HepG2 (cell line): ENCODE data around the gene TMEM217. TPM values are rescaled to one million over a fixed set of nuclear protein-coding genes. Genes with fewer than 3 reads are reported as not detected.
A peak's percentile ranks its signal among the peaks of the same experiment; 100 is the strongest.

Source experiments
- ARHGAP35 ChIP-seq: sonication (generic); formaldehyde crosslinking; IDR thresholded peaks from 2 replicates; pipeline ENCODE4 v1.9.0; 2022; ENCODE audit warnings: mild to moderate bottlenecking, inconsistent platforms, moderate library complexity, missing genetic modification reagents, borderline replicate concordance
- ETV6 ChIP-seq: sonication (generic); formaldehyde crosslinking; conservative IDR thresholded peaks from 2 replicates; pipeline ENCODE4 v1.4.0; 2020; ENCODE audit warnings: missing genetic modification reagents
- HOXD1 ChIP-seq: sonication (generic); formaldehyde crosslinking; IDR thresholded peaks from 2 replicates; pipeline ENCODE4 v1.5.0; 2020; ENCODE audit warnings: missing genetic modification reagents
- JUND ChIP-seq: sonication (generic); formaldehyde crosslinking; IDR thresholded peaks from 2 replicates; pipeline ENCODE4 v1.8.0; 2022; ENCODE audit warnings: mild to moderate bottlenecking, missing genetic modification reagents
- MXI1 ChIP-seq: IDR thresholded peaks from 3 replicates; pipeline ENCODE4 v1.6.1; 2012; ENCODE audit warnings: low read depth, low read length, inconsistent platforms, borderline replicate concordance
- PAWR ChIP-seq: sonication (generic); formaldehyde crosslinking; IDR thresholded peaks from 2 replicates; pipeline ENCODE4 v1.4.0; 2020; ENCODE audit warnings: missing genetic modification reagents, mild to moderate bottlenecking, borderline replicate concordance
- ZKSCAN5 ChIP-seq: sonication (generic); formaldehyde crosslinking; IDR thresholded peaks from 2 replicates; pipeline ENCODE4 v1.5.1; 2020; ENCODE audit warnings: mild to moderate bottlenecking, missing genetic modification reagents
- ZNF501 ChIP-seq: sonication (generic); formaldehyde crosslinking; IDR thresholded peaks from 2 replicates; pipeline ENCODE4 v1.5.1; 2020; ENCODE audit warnings: mild to moderate bottlenecking, moderate library complexity, missing genetic modification reagents
- ZNF547 ChIP-seq: sonication (generic); formaldehyde crosslinking; IDR thresholded peaks from 2 replicates; pipeline ENCODE4 v1.5.1; 2020; ENCODE audit warnings: mild to moderate bottlenecking, missing genetic modification reagents
- polyA plus RNA-seq, 8 experiments: library from polyadenylated mRNA; depleted of rRNA in 3 of 8; stranded (reverse) in 7 of 8; unstranded in 1 of 8; fragments of >200 nt; fragmentation: Illumina TruSeq in 4 of 8; extraction: Trizol in 4 of 8; gene quantifications; 2 replicates each; pipeline versions ENCODE4 v1.2.1 to v1.2.3, GENCODE V29; 2011 to 2016; ENCODE audit warnings: low read depth in 4 of 8, missing spikeins in 1 of 8, mixed read lengths in 1 of 8; ENCODE audit not compliant: insufficient read depth in 1 of 8
- total RNA-seq, 5 experiments: library from RNA; depleted of rRNA; stranded (reverse); fragments of >200 nt; fragmentation: Illumina TruSeq; extraction: Trizol; gene quantifications; 2 replicates each; pipeline ENCODE4 v1.2.3, GENCODE V29; 2016; ENCODE audit warnings: low read depth in 1 of 5
- TF ChIP-seq, protein P1 (sequence below): IDR thresholded peaks from 2 replicates; pipeline ENCODE4 v1.6.1; 2016; ENCODE audit warnings: low read depth, missing genetic modification reagents, missing compliant biosample characterization
- TF ChIP-seq, protein P2 (sequence below): sonication (generic); formaldehyde crosslinking; IDR thresholded peaks from 2 replicates; pipeline ENCODE4 v1.5.0; 2020; ENCODE audit warnings: mild to moderate bottlenecking, missing genetic modification reagents, borderline replicate concordance
- TF ChIP-seq, protein P3 (sequence below): sonication (generic); formaldehyde crosslinking; IDR thresholded peaks from 2 replicates; pipeline ENCODE4 v1.4.0; 2020; ENCODE audit warnings: missing genetic modification reagents, mild to moderate bottlenecking, borderline replicate concordance
- TF ChIP-seq, protein P4 (sequence below): sonication (generic); formaldehyde crosslinking; IDR thresholded peaks from 2 replicates; pipeline ENCODE4 v1.5.1; 2020; ENCODE audit warnings: missing genetic modification reagents, mild to moderate bottlenecking, borderline replicate concordance
- TF ChIP-seq, protein P5 (sequence below): sonication (generic); formaldehyde crosslinking; IDR thresholded peaks from 2 replicates; pipeline ENCODE4 v1.8.0; 2022; ENCODE audit warnings: mild to moderate bottlenecking, missing genetic modification reagents, borderline replicate concordance

TMEM217 gene
- total and polyA plus RNA-seq, 2 of the 13 experiments (the other 11 are each of a cell fraction or from before 2014, with no cell fraction given): 2.3 to 3.4 TPM

DNA sequence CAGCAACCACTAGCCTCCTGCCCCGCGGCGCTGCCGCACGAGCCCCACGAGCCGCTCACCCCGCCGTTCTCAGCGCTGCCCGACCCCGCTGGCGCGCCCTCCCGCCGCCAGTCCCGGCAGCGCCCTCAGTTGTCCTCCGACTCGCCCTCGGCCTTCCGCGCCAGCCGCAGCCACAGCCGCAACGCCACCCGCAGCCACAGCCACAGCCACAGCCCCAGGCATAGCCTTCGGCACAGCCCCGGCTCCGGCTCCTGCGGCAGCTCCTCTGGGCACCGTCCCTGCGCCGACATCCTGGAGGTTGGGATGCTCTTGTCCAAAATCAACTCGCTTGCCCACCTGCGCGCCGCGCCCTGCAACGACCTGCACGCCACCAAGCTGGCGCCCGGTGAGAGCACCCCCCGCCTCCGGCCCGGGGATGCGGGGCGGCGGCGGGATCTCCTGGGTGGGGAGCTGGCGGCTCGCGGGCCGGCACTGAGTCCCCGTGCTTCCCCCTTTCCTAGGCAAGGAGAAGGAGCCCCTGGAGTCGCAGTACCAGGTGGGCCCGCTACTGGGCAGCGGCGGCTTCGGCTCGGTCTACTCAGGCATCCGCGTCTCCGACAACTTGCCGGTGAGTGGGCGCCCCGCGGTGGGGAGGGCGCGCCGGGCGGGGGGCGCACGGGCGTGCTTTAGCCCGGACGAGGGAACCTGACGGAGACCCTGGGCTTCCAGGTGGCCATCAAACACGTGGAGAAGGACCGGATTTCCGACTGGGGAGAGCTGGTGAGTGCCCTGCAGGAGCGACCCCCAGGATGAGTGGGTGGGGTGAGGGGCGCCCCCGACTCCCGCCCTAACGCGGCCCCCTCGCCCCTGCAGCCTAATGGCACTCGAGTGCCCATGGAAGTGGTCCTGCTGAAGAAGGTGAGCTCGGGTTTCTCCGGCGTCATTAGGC lies 87.4 kb downstream of the TMEM217 start (continued):
- TF ChIP-seq, protein P1, sequence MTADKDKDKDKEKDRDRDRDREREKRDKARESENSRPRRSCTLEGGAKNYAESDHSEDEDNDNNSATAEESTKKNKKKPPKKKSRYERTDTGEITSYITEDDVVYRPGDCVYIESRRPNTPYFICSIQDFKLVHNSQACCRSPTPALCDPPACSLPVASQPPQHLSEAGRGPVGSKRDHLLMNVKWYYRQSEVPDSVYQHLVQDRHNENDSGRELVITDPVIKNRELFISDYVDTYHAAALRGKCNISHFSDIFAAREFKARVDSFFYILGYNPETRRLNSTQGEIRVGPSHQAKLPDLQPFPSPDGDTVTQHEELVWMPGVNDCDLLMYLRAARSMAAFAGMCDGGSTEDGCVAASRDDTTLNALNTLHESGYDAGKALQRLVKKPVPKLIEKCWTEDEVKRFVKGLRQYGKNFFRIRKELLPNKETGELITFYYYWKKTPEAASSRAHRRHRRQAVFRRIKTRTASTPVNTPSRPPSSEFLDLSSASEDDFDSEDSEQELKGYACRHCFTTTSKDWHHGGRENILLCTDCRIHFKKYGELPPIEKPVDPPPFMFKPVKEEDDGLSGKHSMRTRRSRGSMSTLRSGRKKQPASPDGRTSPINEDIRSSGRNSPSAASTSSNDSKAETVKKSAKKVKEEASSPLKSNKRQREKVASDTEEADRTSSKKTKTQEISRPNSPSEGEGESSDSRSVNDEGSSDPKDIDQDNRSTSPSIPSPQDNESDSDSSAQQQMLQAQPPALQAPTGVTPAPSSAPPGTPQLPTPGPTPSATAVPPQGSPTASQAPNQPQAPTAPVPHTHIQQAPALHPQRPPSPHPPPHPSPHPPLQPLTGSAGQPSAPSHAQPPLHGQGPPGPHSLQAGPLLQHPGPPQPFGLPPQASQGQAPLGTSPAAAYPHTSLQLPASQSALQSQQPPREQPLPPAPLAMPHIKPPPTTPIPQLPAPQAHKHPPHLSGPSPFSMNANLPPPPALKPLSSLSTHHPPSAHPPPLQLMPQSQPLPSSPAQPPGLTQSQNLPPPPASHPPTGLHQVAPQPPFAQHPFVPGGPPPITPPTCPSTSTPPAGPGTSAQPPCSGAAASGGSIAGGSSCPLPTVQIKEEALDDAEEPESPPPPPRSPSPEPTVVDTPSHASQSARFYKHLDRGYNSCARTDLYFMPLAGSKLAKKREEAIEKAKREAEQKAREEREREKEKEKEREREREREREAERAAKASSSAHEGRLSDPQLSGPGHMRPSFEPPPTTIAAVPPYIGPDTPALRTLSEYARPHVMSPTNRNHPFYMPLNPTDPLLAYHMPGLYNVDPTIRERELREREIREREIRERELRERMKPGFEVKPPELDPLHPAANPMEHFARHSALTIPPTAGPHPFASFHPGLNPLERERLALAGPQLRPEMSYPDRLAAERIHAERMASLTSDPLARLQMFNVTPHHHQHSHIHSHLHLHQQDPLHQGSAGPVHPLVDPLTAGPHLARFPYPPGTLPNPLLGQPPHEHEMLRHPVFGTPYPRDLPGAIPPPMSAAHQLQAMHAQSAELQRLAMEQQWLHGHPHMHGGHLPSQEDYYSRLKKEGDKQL (CRISPR knock-in tag): 0 out of 2 replicates have a peak, but pooled peaks have one; percentile 12
- TF ChIP-seq HOXD1 (CRISPR knock-in tag) (no peak), ARHGAP35 (CRISPR knock-in tag) (no peak), MXI1 (no peak), JUND (CRISPR knock-in tag) (no peak), PAWR (CRISPR knock-in tag) (no peak), ZNF547 (CRISPR knock-in tag) (peak; percentile 46; the same call in 1 of the 2 replicates), ZNF501 (CRISPR knock-in tag) (no peak), ETV6 (no peak), ZKSCAN5 (CRISPR knock-in tag) (no peak)
- TF ChIP-seq, protein P2, sequence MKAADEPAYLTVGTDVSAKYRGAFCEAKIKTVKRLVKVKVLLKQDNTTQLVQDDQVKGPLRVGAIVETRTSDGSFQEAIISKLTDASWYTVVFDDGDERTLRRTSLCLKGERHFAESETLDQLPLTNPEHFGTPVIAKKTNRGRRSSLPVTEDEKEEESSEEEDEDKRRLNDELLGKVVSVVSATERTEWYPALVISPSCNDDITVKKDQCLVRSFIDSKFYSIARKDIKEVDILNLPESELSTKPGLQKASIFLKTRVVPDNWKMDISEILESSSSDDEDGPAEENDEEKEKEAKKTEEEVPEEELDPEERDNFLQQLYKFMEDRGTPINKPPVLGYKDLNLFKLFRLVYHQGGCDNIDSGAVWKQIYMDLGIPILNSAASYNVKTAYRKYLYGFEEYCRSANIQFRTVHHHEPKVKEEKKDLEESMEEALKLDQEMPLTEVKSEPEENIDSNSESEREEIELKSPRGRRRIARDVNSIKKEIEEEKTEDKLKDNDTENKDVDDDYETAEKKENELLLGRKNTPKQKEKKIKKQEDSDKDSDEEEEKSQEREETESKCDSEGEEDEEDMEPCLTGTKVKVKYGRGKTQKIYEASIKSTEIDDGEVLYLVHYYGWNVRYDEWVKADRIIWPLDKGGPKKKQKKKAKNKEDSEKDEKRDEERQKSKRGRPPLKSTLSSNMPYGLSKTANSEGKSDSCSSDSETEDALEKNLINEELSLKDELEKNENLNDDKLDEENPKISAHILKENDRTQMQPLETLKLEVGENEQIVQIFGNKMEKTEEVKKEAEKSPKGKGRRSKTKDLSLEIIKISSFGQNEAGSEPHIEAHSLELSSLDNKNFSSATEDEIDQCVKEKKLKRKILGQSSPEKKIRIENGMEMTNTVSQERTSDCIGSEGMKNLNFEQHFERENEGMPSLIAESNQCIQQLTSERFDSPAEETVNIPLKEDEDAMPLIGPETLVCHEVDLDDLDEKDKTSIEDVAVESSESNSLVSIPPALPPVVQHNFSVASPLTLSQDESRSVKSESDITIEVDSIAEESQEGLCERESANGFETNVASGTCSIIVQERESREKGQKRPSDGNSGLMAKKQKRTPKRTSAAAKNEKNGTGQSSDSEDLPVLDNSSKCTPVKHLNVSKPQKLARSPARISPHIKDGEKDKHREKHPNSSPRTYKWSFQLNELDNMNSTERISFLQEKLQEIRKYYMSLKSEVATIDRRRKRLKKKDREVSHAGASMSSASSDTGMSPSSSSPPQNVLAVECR (CRISPR knock-in tag): peak; percentile 67
- TF ChIP-seq, protein P3, sequence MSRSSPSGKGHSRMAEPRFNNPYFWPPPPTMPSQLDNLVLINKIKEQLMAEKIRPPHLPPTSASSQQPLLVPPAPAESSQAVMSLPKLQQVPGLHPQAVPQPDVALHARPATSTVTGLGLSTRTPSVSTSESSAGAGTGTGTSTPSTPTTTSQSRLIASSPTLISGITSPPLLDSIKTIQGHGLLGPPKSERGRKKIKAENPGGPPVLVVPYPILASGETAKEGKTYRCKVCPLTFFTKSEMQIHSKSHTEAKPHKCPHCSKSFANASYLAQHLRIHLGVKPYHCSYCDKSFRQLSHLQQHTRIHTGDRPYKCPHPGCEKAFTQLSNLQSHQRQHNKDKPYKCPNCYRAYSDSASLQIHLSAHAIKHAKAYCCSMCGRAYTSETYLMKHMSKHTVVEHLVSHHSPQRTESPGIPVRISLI: 0 out of 2 replicates have a peak, but pooled peaks have one; percentile 8
- TF ChIP-seq, protein P4, sequence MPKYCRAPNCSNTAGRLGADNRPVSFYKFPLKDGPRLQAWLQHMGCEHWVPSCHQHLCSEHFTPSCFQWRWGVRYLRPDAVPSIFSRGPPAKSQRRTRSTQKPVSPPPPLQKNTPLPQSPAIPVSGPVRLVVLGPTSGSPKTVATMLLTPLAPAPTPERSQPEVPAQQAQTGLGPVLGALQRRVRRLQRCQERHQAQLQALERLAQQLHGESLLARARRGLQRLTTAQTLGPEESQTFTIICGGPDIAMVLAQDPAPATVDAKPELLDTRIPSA (CRISPR knock-in tag): peak; percentile 57
- TF ChIP-seq, protein P5, sequence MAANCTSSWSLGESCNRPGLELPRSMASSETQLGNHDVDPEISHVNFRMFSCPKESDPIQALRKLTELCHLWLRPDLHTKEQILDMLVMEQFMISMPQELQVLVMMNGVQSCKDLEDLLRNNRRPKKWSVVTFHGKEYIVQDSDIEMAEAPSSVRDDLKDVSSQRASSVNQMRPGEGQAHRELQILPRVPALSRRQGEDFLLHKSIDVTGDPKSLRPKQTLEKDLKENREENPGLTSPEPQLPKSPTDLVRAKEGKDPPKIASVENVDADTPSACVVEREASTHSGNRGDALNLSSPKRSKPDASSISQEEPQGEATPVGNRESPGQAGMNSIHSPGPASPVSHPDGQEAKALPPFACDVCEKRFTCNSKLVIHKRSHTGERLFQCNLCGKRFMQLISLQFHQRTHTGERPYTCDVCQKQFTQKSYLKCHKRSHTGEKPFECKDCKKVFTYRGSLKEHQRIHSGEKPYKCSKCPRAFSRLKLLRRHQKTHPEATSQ (CRISPR knock-in tag): no peak
